Activated CD4-positive, alpha-beta T cell treated with anti-CD3 and anti-CD28 coated beads, Interleukin-2, Interleukin-4, amounts not matched to agents 100 ng/mL and 50 ng/mL, durations not matched to agents 16 hours and 8 hours (primary cell): Measurements from ENCODE around the gene TRAT1.
"Not testable (repeated sequence)": the region's sequence is repeated elsewhere in the genome, so short reads cannot be mapped to it uniquely, and the experiment has no call there.

ENCODE experiments used
- DNase-seq: peaks from one replicate; pipeline ENCODE4 v3.0.0-alpha.2; 2020; ENCODE audit warnings: low spot score

Gene TRAT1, protein sequence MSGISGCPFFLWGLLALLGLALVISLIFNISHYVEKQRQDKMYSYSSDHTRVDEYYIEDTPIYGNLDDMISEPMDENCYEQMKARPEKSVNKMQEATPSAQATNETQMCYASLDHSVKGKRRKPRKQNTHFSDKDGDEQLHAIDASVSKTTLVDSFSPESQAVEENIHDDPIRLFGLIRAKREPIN

DNA sequence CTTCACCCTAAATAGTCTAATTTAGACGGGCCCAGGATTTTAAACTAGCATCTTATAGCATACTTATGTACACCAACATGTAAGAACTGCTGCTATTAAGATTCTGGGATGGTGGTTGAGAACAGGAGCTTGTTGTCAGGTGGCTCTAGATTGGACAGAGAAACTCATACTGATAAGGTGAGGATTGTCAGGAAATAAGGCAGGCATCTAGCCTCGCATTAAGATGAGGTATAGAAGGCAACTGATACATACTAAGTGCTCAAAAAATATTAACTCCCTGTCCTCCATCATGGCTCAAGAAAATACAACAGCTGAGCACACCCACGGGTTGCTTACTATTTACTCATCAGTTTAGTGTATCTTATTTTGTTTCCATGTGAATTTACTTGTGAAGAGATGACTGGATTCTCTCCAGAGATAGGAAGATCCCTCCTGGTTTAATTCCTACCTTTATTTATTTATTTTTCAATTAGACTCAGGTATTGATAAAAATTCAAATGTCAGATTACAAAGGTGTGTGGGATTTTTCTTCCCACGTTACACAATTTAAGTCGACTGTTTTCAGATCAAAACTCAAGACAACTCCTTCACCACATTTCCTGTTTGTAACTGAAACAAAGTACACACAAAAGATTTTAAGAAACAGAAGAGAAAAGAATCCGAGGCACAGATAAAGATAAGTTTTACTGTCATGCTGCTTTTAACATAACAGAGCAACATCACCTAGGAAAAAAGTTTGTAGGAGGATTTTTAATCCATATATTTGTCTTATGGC, at the start of gene TRAT1:
TRAT1 (plus strand) TSS at position 664 of the 775 bp plus-strand sequence. CDS start 142 bp downstream, outside the sequence.
- peak; percentile 62 for DNase-seq

DNA sequence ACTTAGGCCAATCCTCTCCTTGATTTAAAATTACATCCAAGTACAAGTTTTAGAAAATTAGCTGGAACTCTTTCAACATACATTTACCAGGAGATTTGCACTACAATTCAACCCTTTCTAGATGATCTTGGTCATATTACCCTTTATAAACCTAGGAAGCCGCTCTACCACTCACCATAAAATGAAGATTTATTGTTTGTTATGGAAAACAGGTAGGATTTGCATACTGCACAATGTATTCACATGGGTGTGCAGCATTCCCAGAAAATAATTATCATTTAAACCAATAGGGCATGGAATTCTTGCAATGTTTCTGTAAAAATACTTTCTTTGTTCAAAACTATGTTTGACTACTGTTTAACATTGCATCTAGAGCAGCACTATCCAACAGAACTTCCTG, 46.9 kb upstream of the TRAT1 start:
- DNase-seq, result no peak

DNA sequence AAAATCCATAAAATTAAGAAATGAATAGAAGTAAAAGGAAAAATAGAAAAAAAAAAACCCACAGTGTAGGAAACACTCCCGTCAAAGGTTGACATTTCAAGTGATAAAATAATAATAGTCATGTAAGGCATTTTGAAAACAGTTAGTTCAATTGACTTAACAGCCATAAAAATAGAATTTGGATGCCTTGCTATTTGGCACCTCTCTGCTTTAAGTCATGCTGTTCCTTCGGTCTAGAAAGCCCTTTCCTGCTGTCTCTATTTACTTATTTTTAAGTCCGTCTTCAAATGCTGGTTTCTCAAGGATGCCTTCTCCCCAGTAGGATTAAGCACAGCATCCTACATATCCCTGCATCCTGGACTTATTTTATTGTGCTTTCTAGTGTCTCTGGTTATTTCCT, 43.1 kb upstream of the TRAT1 start:
- DNase-seq, result no peak

DNA sequence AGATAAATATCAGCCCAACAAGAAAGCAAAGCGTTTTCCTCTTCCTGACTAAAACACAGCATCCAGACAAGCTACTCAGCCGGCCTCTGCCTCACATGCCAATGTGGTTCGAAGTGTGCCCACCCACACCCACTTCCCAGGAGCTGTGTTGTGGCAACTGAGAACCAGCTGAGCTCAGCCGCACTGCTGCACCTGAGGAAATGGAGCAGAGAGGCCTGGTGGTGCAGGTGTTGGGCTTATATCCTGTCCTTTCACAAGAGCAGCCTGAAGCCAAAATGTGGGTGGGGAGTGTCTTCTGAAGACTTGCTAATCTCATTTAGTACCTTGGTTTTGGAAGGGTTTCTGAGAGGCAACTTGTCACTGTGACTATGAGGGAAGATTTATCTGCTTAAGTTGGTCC, 42.4 kb upstream of the TRAT1 start:
- DNase-seq, result no peak

DNA sequence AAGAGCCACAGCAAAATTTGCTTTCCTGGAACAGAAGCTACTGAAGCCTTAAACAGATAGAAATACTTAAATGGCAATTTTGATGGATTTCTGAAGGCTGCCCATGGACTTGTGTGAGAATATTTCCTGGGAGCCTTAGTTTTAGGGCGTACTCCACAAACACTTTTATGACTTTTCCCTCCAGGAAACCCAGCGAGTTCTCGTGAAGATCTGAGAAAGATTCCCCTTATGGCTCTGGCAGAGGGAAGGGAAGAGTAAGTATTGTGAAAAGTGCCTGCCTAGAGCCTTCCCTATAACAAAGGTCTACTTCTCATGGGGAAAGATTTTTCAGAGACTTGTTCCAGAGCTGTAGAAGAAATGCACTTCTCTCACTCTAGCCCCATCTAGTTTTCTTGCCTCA, 31.1 kb upstream of the TRAT1 start:
- no peak for DNase-seq

DNA sequence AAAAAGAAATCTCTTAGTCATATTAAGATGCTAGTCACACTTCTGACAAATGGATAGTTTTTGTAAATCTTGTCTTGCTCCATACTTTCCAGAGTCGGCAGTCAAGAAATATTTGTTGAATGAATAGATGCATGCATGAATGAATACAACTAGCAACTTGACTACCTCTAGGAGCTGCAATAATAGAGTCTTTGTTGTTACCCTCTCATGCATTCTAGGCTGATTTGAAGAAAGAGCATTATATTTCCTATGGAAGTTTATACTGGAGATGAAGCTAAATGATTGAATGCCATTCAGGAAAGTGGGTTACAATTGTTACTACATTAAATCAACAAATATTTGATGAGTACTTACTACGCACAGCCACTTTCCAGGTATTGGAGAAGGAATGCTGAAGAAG, 18.1 kb upstream of the TRAT1 start:
- DNase-seq, result no peak

DNA sequence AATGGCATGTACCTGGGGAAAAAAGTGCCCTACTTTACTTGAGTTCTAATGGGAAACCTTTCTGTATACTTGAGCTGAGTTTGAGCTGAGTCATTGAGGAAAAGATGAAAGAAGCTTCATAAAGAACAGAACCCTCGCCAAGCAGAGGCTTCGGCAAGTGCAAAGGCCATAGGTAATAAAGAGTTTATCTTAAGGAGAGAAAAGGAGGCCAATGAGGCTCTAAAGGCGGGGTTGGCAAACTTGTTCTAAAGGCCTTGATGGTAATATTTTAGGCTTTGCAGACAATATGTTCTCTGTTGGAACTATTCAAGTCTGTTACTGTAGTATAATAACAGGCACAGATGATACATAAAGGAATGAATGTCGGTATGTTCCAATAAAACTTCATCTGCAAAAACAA, 17.6 kb upstream of the TRAT1 start:
- no peak for DNase-seq

DNA sequence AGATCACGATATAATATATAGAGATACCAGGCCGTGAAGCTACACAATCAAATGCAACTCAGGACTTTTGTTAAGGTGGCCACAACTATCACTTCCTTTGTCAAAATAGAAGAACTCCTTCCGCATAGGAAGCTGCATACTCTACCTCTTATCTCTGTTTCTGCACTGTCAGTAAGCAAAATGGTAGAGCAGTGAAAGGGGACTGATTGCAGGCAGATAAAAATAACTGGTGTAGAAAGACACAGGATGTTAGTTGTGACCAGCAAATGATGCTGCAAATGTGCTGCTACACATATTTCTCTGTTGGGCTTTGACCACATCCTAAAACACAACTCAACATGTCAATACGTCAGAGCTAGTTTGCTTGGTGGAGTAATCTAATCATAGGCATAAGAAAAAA, 16.3 kb upstream of the TRAT1 start:
- DNase-seq, result peak; percentile 76

DNA sequence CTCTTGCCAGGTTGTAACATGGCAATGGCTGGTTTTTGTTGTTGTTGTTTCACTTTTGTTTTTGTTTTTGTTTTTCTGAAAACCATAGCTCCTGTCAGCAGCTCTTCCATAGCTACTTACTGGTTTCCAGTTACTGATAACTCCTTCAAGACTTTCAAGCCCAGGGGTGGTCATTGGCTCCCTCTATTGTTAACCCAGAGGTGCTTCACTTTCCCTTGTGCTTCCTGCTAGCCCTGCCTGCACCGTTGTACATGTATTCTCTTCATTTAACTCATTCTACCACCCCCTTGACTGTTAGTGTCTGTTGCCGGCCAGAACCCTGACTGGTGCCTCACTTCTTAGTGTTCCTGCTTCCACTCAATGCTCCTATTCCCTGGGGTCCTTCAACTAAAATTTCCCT, 4.2 kb upstream of the TRAT1 start:
- peak; percentile 83 for DNase-seq

DNA sequence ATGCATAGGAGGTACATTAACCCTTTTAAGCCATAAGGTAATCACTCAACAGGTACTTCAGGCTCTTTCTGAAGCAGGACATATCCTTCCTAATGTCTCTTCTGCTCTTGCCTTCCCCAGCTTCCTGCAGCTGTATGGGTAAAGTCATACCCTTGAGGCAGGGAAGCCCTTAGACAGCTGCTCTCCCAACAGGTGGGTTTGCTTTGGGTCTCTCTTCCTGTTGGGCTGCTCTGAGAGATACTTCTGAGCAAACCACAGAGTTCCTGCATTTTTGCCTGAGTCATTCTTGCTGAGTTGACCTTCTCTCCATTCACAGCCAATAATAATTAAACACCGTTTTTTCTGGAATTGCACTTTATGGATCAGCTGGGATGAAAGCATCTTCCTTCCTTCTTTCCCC, 2.0 kb upstream of the TRAT1 start:
- DNase-seq, result no peak

DNA sequence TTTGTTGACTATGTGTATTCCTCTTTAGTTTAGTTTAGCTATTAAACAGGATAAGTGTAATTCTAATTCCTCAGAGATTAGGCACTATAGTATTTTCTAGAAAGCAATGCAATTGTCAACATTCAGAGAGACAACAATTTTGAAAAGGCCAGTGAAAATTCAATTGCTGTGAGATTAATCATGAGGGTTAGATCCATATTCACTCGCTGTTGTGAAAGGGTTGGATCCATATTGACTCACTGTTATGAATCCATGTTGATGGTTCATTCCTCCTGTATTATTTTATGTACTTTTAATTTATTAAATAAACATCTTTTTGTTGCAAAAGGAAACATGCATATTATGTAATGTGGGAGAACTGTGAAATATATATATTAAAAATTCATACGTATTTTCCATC, 641 bp downstream of the TRAT1 start:
- DNase-seq, result no peak

DNA sequence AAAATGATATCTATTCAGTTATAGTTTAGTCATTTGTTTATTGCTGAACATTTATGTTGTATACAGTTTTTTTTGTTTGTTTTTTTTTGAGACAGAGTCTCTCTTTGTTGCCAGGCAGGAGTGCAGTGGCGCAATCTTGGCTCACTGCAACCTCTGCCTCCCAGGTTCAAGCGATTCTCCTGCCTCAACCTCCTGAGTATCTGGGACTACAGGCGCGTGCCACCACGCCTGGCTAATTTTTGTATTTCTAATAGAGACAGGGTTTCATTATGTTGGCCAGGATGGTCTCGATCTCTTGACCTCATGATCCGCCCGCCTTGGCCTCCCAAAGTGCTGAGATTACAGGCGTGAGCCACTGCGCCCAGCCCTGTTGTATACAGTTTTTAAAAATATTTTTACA, 1.2 kb downstream of the TRAT1 start:
- not testable (repeated sequence) for DNase-seq

DNA sequence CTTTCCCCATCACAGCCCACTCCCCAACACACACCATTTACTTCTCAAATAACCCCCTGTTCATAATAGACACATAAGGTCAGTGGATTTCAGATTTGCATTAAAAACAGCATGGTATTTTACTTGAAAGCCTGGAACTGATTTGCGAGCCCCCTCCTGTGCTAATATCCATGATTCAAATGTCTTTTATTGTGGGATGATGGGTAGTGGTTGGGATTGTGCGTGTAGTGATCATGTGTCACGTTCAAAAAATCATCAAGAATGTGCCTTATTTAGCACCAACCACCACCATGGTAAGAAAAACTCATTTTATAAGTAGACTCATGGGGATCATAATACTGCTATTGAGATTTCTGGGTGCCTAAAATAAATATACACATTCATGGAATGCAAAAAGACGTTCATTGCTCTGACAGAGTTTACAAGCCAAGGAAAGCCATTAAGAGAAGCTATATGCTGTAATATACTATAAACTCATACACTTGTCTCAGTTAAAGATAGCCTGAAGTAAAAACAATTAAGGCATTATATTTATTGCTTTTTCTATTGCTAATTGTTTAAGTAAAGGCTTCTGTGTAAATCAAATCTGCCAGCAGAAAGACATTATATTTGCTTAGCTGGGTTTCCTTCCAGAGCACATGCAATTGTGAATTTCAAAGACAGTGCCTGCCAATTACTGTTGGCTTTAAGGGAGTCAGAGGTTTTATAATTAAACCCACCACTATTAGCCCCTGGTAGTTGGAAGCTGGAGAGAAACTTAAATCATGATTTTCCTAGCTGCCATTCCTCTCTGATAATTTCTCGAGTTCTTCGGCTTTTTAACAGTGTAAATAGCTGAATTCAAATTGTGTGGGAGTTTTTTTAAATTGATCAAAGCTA, 4.0 kb downstream of the TRAT1 start:
- no peak for DNase-seq

DNA sequence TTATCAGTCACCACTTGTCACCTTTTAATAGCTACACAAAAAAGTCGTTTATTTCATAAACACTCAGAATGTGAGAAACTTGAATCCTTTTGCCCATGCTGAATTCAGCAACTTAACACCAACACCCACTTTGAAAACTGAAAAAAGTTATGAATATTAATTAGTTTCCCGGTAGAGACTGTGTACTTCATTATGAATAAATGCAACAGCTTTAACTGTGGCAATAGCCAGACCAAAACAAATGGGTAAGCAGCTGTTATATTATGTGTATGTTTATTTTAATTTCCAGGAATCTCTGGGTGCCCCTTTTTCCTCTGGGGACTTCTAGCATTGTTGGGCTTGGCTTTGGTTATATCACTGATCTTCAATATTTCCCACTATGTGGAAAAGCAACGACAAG, 7.8 kb downstream of the TRAT1 start:
- no peak for DNase-seq

DNA sequence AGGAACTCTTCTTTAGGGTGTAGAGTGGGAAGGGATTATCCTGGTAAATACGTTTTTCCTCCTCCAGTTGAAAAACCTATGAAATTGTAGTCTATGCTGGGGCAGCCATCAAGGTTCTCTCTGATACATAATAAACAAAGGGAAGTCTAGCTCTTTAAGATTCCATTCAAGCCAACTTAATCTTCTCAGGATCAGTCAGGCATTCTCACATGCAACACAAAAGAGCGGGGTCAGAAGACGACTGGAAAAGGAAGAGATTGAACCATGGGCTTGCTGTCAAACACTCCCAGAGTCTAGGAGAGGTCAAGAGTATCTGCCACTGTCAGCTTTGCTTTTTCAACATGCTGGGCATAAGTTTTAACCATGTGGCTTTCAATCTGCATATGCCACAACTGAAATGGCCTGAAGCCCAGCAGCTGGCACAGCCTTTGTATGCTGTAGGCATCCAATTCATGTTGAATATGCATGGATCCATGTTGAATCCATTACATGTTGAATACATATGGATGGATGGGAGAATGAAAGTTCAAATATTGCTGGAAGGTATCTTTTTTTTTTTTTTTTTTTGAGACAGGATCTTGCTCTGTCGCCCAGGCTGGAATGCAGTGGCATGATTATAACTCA, 8.5 kb downstream of the TRAT1 start:
- DNase-seq, result no peak

DNA sequence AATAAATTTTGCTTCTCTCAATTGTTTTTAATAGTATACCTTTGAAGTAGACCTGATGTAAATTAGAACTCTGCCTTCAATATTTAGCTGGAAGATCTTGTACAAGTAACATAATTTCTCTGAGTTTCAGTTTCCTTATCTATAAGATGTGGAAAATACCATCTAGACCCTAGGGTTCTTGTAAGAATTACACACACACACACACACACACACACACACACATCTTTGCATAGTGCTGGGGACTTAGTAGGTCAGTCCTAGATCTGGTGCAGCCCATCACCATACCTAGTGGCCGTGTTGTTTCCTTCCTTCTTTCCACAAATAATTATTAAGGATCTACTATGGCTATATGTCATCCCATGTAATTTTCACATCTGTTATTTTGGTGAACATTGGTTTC, 11.0 kb downstream of the TRAT1 start:
- DNase-seq, result peak; percentile 56

DNA sequence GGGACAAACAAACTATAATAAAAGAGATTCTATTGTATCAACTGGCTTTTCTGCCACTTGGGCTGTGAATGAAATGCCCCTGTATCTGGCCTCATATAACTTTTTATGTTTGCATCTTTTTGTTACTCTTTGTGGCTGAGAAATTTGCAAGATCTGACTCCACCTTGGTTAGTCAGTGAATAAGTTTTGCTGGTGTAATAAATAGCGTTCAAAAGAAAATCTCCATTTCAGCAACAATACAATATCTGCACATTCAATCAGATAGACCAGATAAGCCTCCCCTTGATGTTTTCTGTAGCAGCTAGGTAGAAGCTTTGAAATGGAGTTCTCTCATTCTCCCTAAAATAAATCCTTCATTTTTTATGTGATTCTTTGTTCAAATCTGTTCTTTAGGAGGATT, 12.0 kb downstream of the TRAT1 start:
- DNase-seq, result peak; percentile 77

DNA sequence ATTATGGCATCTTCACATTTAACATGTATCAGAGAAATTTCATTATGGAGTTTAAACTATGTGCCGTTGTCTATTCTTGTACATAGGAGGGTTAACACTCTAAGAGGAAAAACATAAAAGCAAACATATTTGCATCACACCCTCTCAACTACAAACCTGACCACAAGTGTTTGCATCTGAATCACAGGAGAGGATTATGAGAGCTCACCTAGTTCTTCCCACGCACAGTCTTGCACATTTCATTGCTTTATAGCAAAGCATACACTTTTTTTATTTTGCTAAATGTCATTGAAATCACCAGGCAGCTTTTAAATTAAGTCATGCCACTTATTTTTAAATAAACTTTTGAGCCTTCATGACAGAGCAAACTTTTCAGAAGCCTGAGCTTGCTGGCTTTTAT, 12.5 kb downstream of the TRAT1 start:
- DNase-seq, result peak; percentile 88

DNA sequence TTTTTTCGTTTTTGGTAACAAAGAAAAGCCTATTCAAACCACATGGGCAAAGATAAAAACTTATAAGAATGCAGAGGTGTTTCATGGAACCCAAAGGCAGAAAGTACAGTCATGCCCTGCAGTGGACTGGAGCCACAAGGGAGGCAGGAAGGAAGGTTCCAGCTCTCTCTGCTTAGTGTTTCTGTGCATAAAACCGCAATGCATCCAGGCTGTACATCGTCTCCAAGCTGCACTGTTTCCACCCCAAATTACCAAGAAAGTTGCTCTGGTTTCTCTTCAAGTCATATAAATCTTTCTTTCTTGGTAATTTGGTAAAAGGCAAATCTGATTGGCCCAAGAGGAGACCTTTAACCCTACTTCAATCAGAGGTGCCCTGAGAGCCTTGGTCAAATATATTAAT, 15.8 kb downstream of the TRAT1 start:
- peak; percentile 89 for DNase-seq

DNA sequence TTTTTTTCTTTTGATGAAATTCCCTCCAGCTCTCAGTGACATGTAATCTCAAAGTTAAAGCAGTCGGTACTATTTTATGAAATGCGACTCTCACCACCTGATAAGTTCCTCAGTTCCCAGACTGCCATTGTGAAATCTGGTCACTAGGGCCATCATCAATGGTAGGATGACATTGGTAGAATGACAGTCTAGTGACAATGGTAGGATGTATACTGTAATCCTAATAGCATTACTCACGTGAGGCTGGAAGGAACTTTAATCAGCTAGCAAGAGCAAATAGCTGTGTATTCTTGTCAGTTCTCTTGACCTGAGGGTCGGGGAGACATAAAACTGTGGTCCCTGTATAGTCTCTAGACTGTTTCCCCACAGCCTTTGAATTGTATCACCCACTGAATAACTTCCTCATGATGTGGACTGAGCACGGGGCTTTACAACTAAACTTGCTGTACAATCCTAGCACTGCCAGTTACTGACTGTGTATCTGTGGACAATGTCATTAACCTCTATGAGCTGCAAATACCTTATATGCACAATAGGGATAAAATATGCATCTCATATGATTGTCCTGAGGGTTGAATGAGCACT, 23.2 kb downstream of the TRAT1 start:
- DNase-seq, result no peak

DNA sequence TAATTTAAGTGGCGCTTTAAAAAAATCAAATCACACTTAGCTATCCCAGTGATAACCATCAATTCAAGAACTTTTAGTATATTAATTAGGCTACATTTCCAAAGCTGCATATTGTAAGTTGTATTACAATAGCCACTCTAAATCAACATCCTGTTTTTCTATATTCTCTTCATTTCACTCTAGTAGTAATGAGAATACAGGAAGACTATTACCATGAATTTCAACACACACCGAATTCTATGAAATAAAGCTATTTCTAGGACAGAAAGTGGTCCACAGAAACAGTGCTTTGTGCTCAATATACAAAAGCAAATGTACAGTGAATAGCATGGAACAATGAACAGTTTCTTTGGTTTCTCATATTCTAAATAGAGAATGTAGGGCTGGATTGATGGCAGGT, 24.6 kb downstream of the TRAT1 start:
- DNase-seq, result no peak

DNA sequence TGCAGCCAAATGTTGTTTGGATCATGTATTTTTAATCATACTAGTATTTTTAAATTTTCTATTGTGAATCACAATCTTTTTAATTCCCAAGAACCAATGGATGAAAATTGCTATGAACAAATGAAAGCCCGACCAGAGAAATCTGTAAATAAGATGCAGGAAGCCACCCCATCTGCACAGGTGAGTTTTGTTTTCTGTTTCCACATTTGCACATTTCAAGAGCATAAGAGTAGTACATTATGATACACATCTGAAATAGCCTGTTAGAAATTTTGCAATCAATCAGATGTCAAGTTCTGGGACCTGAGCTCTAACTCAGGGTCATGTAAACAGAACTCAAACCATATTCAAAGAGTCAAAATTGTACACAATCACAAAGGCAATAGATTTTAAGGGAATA, 26.5 kb downstream of the TRAT1 start:
- DNase-seq, result no peak
